OCI-LY3 (cell line): ENCODE measurements around the gene FANCM.

Source experiments
- EZH2phosphoT487 ChIP-seq: fragments of 200-600 bp; shearing (Covaris generic); IDR thresholded peaks from 2 replicates; pipeline ENCODE4 v1.6.1; 2018; ENCODE audit warnings: antibody characterized with exemption, mixed run types, low read depth
- TF ChIP-seq, protein P1 (sequence below): fragments of 200-600, 300-600 bp; sonication (generic); IDR thresholded peaks from 2 replicates; pipeline ENCODE4 v1.5.1; 2014; ENCODE audit warnings: antibody characterized with exemption, low read length, low read depth

DNA sequence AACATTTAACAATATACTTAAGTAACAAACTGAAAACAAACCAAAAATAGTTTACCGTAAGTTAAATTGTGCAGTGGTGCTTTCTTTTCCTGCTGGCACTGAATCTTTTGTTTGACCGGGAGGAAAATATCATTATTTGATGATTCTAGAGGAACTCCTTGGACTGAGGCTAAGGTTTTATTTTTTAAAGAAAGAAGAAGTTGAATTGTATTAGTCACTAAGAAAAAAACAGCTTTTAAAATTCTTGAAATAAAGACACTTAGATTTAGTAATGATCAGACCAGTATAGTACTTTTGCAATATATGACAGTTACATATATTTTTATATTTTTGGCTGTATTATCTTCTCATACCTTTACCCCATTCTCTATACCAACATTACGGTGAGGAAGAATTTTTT is 107.0 kb downstream of the FANCM start:
- TF ChIP-seq, protein P1, sequence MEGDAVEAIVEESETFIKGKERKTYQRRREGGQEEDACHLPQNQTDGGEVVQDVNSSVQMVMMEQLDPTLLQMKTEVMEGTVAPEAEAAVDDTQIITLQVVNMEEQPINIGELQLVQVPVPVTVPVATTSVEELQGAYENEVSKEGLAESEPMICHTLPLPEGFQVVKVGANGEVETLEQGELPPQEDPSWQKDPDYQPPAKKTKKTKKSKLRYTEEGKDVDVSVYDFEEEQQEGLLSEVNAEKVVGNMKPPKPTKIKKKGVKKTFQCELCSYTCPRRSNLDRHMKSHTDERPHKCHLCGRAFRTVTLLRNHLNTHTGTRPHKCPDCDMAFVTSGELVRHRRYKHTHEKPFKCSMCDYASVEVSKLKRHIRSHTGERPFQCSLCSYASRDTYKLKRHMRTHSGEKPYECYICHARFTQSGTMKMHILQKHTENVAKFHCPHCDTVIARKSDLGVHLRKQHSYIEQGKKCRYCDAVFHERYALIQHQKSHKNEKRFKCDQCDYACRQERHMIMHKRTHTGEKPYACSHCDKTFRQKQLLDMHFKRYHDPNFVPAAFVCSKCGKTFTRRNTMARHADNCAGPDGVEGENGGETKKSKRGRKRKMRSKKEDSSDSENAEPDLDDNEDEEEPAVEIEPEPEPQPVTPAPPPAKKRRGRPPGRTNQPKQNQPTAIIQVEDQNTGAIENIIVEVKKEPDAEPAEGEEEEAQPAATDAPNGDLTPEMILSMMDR = no peak
- TF ChIP-seq EZH2phosphoT487 = no peak
